OCI-LY7 (cell line): ENCODE data around the gene PRICKLE2.

Source experiments
- EZH2phosphoT487 ChIP-seq: fragments of 200-600 bp; sonication (generic); IDR thresholded peaks from 2 replicates; pipeline ENCODE4 v1.6.1; 2018; ENCODE audit warnings: low read depth, borderline replicate concordance, mild to moderate bottlenecking, mixed run types, antibody characterized with exemption, low read length, moderate library complexity, mixed read lengths
- TF ChIP-seq, protein P1 (sequence below): fragments of 200-600 bp; sonication (generic); conservative IDR thresholded peaks from 2 replicates; pipeline ENCODE4 v1.5.1; 2014; ENCODE audit warnings: mild to moderate bottlenecking, antibody characterized with exemption, low read length, moderate library complexity, mixed read lengths

DNA sequence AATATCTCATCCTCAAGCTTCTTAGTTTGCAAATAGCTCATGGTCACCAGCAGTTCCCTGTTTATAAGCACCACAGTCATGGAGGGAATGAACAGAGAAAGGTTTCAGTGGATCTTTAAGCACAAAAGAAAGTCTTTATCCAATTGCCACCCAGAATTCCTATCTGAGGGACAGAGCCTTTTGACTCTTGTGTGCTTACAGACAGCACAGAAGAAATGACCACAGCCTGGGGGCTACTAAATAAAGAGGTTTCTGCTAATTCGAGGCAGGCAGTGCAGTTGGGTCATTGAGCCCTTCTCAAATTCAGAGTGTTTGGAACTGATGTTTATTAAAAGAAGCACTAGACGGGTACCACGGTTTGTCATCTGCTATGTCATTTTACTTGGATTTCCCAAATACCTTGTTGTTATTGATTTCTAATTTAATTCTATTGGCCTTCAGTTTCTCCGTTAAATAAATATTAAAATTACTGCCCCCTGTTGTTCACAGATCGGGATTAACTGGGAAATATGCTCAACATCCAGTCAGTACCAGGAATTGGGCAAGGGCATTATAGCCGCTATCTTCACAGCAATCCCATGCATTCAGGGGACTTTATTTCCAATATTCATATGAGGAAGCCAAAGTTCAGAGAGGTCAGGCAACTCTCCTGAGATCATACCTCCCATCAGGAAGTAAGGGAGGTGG, 3.6 kb downstream of the PRICKLE2 start:
- TF ChIP-seq, protein P1, sequence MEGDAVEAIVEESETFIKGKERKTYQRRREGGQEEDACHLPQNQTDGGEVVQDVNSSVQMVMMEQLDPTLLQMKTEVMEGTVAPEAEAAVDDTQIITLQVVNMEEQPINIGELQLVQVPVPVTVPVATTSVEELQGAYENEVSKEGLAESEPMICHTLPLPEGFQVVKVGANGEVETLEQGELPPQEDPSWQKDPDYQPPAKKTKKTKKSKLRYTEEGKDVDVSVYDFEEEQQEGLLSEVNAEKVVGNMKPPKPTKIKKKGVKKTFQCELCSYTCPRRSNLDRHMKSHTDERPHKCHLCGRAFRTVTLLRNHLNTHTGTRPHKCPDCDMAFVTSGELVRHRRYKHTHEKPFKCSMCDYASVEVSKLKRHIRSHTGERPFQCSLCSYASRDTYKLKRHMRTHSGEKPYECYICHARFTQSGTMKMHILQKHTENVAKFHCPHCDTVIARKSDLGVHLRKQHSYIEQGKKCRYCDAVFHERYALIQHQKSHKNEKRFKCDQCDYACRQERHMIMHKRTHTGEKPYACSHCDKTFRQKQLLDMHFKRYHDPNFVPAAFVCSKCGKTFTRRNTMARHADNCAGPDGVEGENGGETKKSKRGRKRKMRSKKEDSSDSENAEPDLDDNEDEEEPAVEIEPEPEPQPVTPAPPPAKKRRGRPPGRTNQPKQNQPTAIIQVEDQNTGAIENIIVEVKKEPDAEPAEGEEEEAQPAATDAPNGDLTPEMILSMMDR = peak; percentile 32; the same call in 1 of the 2 replicates
- no peak for TF ChIP-seq EZH2phosphoT487
